AML-193 (cell line): ENCODE measurements around the gene GPER1.
"Not testable (repeated sequence)": the region's sequence is repeated elsewhere in the genome, so short reads cannot be mapped to it uniquely, and the experiment has no call there.

Source experiments
- DNase-seq, 2 experiments: peaks; one replicate each; lab custom pipeline; 2025; lab: John Stamatoyannopoulos, UW

GPER1 gene

GRCh38 chr7:1103789-1104515, 16.0 kb downstream of the GPER1 start:
- no peak for DNase-seq

GRCh38 chr7:1104516-1105179, 16.7 kb downstream of the GPER1 start:
- no peak for DNase-seq

- DNase-seq: no peak
These were observed 17.3 kb downstream of the GPER1 start for GRCh38 chr7:1105189-1105588.

GRCh38 chr7:1106063-1106792, 18.3 kb downstream of the GPER1 start:
- no peak for DNase-seq

GRCh38 chr7:1106793-1107421, 19.0 kb downstream of the GPER1 start:
- DNase-seq: no peak

GRCh38 chr7:1108264-1108920, 20.5 kb downstream of the GPER1 start:
- DNase-seq: no peak

GRCh38 chr7:1109581-1110310, 21.8 kb downstream of the GPER1 start:
- no peak for DNase-seq

- DNase-seq: no peak
These were observed 22.4 kb downstream of the GPER1 start for GRCh38 chr7:1110358-1110757.

GRCh38 chr7:1111156-1111555, 23.2 kb downstream of the GPER1 start:
- no peak for DNase-seq

- DNase-seq: no peak
These were observed 24.2 kb downstream of the GPER1 start for GRCh38 chr7:1112109-1112508.

GRCh38 chr7:1112625-1113547, 25.0 kb downstream of the GPER1 start:
- no peak for DNase-seq

GRCh38 chr7:1113548-1113885, 25.6 kb downstream of the GPER1 start:
- no peak for DNase-seq

- DNase-seq: no peak
These were observed 26.2 kb downstream of the GPER1 start for GRCh38 chr7:1114088-1114487.

- DNase-seq: no peak
These were observed 26.6 kb downstream of the GPER1 start for GRCh38 chr7:1114505-1114904.

GRCh38 chr7:1115171-1116045, 27.5 kb downstream of the GPER1 start:
- DNase-seq: not testable (repeated sequence)

- not testable (repeated sequence) for DNase-seq
These were observed 28.6 kb downstream of the GPER1 start for GRCh38 chr7:1116383-1117008.

- DNase-seq: no peak
These were observed 29.5 kb downstream of the GPER1 start for GRCh38 chr7:1117321-1117928.

- no peak for DNase-seq
These were observed 31.3 kb downstream of the GPER1 start for GRCh38 chr7:1119201-1119600.
